WTC11 (cell line): ENCODE data around the gene SLAMF1.

Source experiments
- CBFB ChIP-seq: sonication (generic); formaldehyde crosslinking; IDR thresholded peaks from 2 replicates; pipeline ENCODE4 v1.8.1; 2022; ENCODE audit warnings: mild to moderate bottlenecking, low read depth, missing genetic modification reagents
- CREB1 ChIP-seq: sonication (generic); formaldehyde crosslinking; IDR thresholded peaks from 2 replicates; pipeline ENCODE4 v1.8.0; 2023; ENCODE audit warnings: mild to moderate bottlenecking, missing genetic modification reagents
- KAT7 ChIP-seq: sonication (generic); formaldehyde crosslinking; IDR thresholded peaks from 2 replicates; pipeline ENCODE4 v1.8.1; 2023; ENCODE audit warnings: missing genetic modification reagents, mild to moderate bottlenecking, borderline replicate concordance
- SP1 ChIP-seq: sonication (generic); formaldehyde crosslinking; conservative IDR thresholded peaks from 2 replicates; pipeline ENCODE4 v1.8.1; 2022; ENCODE audit warnings: missing genetic modification reagents
- ZNF121 ChIP-seq: sonication (generic); formaldehyde crosslinking; IDR thresholded peaks from 2 replicates; pipeline ENCODE4 v1.8.0; 2023; ENCODE audit warnings: missing genetic modification reagents
- ZNF232 ChIP-seq: sonication (generic); formaldehyde crosslinking; IDR thresholded peaks from 2 replicates; pipeline ENCODE4 v1.8.0; 2022; ENCODE audit warnings: mild to moderate bottlenecking, missing genetic modification reagents
- ZNF263 ChIP-seq: sonication (generic); formaldehyde crosslinking; IDR thresholded peaks from 2 replicates; pipeline ENCODE4 v1.8.1; 2022; ENCODE audit warnings: low read depth, mild to moderate bottlenecking, moderate library complexity, missing genetic modification reagents
- ZNF425 ChIP-seq: fragments of 250-450 bp; sonication (Bioruptor Pico); conservative IDR thresholded peaks from 2 replicates; pipeline ENCODE4 v1.9.0; 2021; ENCODE audit warnings: mild to moderate bottlenecking
- TF ChIP-seq, protein P1 (sequence below): sonication (generic); formaldehyde crosslinking; IDR thresholded peaks from 2 replicates; pipeline ENCODE4 v1.8.1; 2022; ENCODE audit warnings: low read depth, missing genetic modification reagents, borderline replicate concordance
- TF ChIP-seq, protein P2 (sequence below): fragments of 200-600 bp; IDR thresholded peaks from 2 replicates; pipeline ENCODE4 v1.8.0; 2022; ENCODE audit warnings: antibody characterized with exemption
- TF ChIP-seq, protein P3 (sequence below): sonication (generic); formaldehyde crosslinking; IDR thresholded peaks from 2 replicates; pipeline ENCODE4 v1.8.0; 2022; ENCODE audit warnings: mild to moderate bottlenecking, missing genetic modification reagents
- TF ChIP-seq, protein P4 (sequence below): sonication (generic); formaldehyde crosslinking; IDR thresholded peaks from 2 replicates; pipeline ENCODE4 v1.8.1; 2023; ENCODE audit warnings: mild to moderate bottlenecking, missing genetic modification reagents

DNA sequence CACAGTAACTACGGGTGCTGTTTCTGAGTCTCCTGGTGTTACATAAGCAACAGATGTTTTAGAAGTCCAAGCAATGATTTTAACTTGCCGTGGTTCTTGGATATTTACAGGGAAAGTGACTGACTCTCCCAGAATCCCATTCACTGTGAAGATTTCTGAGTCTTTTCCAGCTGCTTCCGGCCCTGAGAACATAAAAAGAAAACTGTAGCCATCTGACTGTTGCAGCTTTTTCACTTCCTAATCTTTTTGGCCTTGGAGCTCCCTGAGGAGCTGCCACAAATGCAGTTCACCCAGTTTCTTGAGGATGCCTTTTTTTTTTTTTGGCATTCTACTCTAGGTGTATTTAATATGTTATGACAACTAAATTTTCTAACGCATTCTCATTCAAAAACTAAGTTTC is 81.3 kb downstream of the SLAMF1 start:
- TF ChIP-seq ZNF263 (CRISPR knock-in tag) (no peak), ZNF121 (CRISPR knock-in tag) (no peak), SP1 (CRISPR knock-in tag) (no peak), CREB1 (no peak), KAT7 (CRISPR knock-in tag) (no peak), ZNF425 (CRISPR knock-in tag) (no peak), CBFB (CRISPR knock-in tag) (no peak), ZNF232 (no peak)
- TF ChIP-seq, protein P1, sequence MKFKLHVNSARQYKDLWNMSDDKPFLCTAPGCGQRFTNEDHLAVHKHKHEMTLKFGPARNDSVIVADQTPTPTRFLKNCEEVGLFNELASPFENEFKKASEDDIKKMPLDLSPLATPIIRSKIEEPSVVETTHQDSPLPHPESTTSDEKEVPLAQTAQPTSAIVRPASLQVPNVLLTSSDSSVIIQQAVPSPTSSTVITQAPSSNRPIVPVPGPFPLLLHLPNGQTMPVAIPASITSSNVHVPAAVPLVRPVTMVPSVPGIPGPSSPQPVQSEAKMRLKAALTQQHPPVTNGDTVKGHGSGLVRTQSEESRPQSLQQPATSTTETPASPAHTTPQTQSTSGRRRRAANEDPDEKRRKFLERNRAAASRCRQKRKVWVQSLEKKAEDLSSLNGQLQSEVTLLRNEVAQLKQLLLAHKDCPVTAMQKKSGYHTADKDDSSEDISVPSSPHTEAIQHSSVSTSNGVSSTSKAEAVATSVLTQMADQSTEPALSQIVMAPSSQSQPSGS (CRISPR knock-in tag), result no peak
- TF ChIP-seq, protein P2, sequence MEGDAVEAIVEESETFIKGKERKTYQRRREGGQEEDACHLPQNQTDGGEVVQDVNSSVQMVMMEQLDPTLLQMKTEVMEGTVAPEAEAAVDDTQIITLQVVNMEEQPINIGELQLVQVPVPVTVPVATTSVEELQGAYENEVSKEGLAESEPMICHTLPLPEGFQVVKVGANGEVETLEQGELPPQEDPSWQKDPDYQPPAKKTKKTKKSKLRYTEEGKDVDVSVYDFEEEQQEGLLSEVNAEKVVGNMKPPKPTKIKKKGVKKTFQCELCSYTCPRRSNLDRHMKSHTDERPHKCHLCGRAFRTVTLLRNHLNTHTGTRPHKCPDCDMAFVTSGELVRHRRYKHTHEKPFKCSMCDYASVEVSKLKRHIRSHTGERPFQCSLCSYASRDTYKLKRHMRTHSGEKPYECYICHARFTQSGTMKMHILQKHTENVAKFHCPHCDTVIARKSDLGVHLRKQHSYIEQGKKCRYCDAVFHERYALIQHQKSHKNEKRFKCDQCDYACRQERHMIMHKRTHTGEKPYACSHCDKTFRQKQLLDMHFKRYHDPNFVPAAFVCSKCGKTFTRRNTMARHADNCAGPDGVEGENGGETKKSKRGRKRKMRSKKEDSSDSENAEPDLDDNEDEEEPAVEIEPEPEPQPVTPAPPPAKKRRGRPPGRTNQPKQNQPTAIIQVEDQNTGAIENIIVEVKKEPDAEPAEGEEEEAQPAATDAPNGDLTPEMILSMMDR, result no peak
- TF ChIP-seq, protein P3, sequence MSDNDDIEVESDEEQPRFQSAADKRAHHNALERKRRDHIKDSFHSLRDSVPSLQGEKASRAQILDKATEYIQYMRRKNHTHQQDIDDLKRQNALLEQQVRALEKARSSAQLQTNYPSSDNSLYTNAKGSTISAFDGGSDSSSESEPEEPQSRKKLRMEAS (CRISPR knock-in tag), result no peak
- TF ChIP-seq, protein P4, sequence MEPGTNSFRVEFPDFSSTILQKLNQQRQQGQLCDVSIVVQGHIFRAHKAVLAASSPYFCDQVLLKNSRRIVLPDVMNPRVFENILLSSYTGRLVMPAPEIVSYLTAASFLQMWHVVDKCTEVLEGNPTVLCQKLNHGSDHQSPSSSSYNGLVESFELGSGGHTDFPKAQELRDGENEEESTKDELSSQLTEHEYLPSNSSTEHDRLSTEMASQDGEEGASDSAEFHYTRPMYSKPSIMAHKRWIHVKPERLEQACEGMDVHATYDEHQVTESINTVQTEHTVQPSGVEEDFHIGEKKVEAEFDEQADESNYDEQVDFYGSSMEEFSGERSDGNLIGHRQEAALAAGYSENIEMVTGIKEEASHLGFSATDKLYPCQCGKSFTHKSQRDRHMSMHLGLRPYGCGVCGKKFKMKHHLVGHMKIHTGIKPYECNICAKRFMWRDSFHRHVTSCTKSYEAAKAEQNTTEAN (CRISPR knock-in tag), result no peak
